ENCODE data around the gene KCNE1. TPM values are rescaled to one million over a fixed set of nuclear protein-coding genes. Genes with fewer than 3 reads are reported as not detected.

KCNE1 gene
- polyA plus RNA-seq, 2 of the 4 experiments (the other 2 are of a cell fraction) = 0.17 TPM; not detected in 1

GRCh38 chr21:34537838-34538237, 25.8 kb upstream of the KCNE1 start:
- no peak overlapping the region for H3K4me2 ChIP-seq
- no peak for TF ChIP-seq CTCF (IDR thresholded peaks at IDR 0.05)
- ATAC-seq (no peak), DNase-seq (ENCODE audit: low read depth in 1 of 2, low spot score in 1 of 2) (no peak), FAIRE-seq (no peak)
- CTCF ChIA-PET = interaction anchor here (0.6 to 1.4 kb wide), 3 partner anchors 28 to 209 kb away, joined by 3 to 4 read pairs (median 3); no protein-coding TSS in a partner anchor
- H3K27ac ChIP-seq = no peak overlapping the region
- POLR2A ChIA-PET = no interaction called here
- H3K4me3 ChIP-seq = no peak overlapping the region
- H3K9me3 ChIP-seq = no peaks in the 10 kb centered on the region
- 98% methylated on average over 3 of the region's 3 CpGs for WGBS (ENCODE audit: missing lambda C conversion rate)
- no peaks in the 10 kb centered on the region for H3K4me1 ChIP-seq

DNA sequence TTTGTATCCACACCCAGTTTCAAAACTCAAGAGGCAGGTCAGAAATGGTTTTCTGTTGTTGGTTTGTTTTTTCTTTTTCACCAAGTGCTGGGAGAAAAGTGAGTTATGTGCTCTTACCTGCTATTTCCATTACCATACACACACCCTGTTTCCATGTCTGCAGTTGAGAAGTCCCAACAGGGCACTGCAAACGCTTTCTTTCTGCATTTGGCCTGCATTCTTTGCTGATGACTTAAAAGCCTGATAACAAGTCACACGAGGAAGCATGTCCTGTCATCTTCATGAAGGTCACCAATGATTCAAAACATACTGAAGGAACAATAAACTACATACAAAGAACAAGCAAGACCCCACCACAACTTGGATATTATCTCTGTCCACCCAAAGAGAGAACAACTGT, 24.8 kb upstream of the KCNE1 start:
- Histone ChIP-seq H3K9me3 (no peaks in the 10 kb centered on the region), H3K4me3 (no peak overlapping the region), H3K27ac (no peak overlapping the region), H3K4me1 (no peaks in the 10 kb centered on the region), H3K4me2 (no peak overlapping the region)
- ChIA-PET POLR2A (no interaction called here), CTCF (interaction anchor here (1.4 kb wide), 1 partner anchor 66 kb away, joined by 3 read pairs; no protein-coding TSS in a partner anchor)
- ATAC-seq (no peak), FAIRE-seq (no peak), DNase-seq (ENCODE audit: low read depth in 1 of 2, low spot score in 1 of 2) (no peak)
- WGBS (ENCODE audit: missing lambda C conversion rate) = 19% methylated on average over 2 of the region's 2 CpGs
- no peak for TF ChIP-seq KDM5A (IDR thresholded peaks at IDR 0.05)
- TF ChIP-seq CEBPB (IDR thresholded peaks at IDR 0.05) = no peak
- TF ChIP-seq, protein P1, sequence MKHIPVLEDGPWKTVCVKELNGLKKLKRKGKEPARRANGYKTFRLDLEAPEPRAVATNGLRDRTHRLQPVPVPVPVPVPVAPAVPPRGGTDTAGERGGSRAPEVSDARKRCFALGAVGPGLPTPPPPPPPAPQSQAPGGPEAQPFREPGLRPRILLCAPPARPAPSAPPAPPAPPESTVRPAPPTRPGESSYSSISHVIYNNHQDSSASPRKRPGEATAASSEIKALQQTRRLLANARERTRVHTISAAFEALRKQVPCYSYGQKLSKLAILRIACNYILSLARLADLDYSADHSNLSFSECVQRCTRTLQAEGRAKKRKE (CRISPR knock-in tag; IDR thresholded peaks at IDR 0.05; ENCODE audit: low read depth) = no peak
- no peak for TF ChIP-seq FOSB (CRISPR knock-in tag; IDR thresholded peaks at IDR 0.05)
- no peak for TF ChIP-seq BHLHE40 (IDR thresholded peaks at IDR 0.05; ENCODE audit: low read depth, low read length)
- TF ChIP-seq ZSCAN20 (CRISPR knock-in tag; IDR thresholded peaks at IDR 0.05) = no peak
- TF ChIP-seq SMC3 (IDR thresholded peaks at IDR 0.05) = no peak
- no peak for TF ChIP-seq FOXS1 (CRISPR knock-in tag; IDR thresholded peaks at IDR 0.05)
- no peak for TF ChIP-seq CHD4 (IDR thresholded peaks at IDR 0.05; ENCODE audit: borderline replicate concordance)
- no peak for TF ChIP-seq JUN (IDR thresholded peaks at IDR 0.05)
- no peak for TF ChIP-seq POLR2AphosphoS2 (conservative IDR thresholded peaks at IDR 0.05; ENCODE audit: low read length)
- no peak for TF ChIP-seq RAD21 (conservative IDR thresholded peaks at IDR 0.05 in 1 of 2, IDR thresholded peaks at IDR 0.05 in 1 of 2)
- TF ChIP-seq ZC3H11A (IDR thresholded peaks at IDR 0.05) = no peak
- no peak for TF ChIP-seq HEYL (CRISPR knock-in tag; IDR thresholded peaks at IDR 0.05)
- TF ChIP-seq, protein P2, sequence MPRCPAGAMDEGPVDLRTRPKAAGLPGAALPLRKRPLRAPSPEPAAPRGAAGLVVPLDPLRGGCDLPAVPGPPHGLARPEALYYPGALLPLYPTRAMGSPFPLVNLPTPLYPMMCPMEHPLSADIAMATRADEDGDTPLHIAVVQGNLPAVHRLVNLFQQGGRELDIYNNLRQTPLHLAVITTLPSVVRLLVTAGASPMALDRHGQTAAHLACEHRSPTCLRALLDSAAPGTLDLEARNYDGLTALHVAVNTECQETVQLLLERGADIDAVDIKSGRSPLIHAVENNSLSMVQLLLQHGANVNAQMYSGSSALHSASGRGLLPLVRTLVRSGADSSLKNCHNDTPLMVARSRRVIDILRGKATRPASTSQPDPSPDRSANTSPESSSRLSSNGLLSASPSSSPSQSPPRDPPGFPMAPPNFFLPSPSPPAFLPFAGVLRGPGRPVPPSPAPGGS (IDR thresholded peaks at IDR 0.05) = no peak
- TF ChIP-seq EHF (CRISPR knock-in tag; IDR thresholded peaks at IDR 0.05) = no peak
- TF ChIP-seq, protein P3, sequence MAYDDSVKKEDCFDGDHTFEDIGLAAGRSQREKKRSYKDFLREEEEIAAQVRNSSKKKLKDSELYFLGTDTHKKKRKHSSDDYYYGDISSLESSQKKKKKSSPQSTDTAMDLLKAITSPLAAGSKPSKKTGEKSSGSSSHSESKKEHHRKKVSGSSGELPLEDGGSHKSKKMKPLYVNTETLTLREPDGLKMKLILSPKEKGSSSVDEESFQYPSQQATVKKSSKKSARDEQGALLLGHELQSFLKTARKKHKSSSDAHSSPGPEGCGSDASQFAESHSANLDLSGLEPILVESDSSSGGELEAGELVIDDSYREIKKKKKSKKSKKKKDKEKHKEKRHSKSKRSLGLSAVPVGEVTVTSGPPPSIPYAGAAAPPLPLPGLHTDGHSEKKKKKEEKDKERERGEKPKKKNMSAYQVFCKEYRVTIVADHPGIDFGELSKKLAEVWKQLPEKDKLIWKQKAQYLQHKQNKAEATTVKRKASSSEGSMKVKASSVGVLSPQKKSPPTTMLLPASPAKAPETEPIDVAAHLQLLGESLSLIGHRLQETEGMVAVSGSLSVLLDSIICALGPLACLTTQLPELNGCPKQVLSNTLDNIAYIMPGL (CRISPR knock-in tag; IDR thresholded peaks at IDR 0.05; ENCODE audit: borderline replicate concordance) = no peak

- H3K4me3 ChIP-seq = no peak overlapping the region
- H3K27ac ChIP-seq = no peak overlapping the region
- POLR2A ChIA-PET = no interaction called here
- 95% methylated on average over 6 of the region's 8 CpGs for WGBS (ENCODE audit: missing lambda C conversion rate)
- no peak for ATAC-seq
- CTCF ChIA-PET = interaction anchor here (1.4 kb wide), 1 partner anchor 67 kb away, joined by 3 read pairs; no protein-coding TSS in a partner anchor
- no peaks in the 10 kb centered on the region for H3K4me1 ChIP-seq
- no peak overlapping the region for H3K4me2 ChIP-seq
- no peaks in the 10 kb centered on the region for H3K9me3 ChIP-seq
- no peak for DNase-seq (ENCODE audit: low read depth in 1 of 2, low spot score in 1 of 2)
- FAIRE-seq = no peak
- TF ChIP-seq, protein P4, sequence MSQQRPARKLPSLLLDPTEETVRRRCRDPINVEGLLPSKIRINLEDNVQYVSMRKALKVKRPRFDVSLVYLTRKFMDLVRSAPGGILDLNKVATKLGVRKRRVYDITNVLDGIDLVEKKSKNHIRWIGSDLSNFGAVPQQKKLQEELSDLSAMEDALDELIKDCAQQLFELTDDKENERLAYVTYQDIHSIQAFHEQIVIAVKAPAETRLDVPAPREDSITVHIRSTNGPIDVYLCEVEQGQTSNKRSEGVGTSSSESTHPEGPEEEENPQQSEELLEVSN (IDR thresholded peaks at IDR 0.05; ENCODE audit: borderline replicate concordance, low read depth) = no peak
- TF ChIP-seq KDM1A (IDR thresholded peaks at IDR 0.05; ENCODE audit: low read depth) (no peak), FOSL2 (IDR thresholded peaks at IDR 0.05) (no peak), FOSL2 (CRISPR knock-in tag; IDR thresholded peaks at IDR 0.05) (no peak), CHD4 (IDR thresholded peaks at IDR 0.05; ENCODE audit: borderline replicate concordance) (no peak), EHMT2 (IDR thresholded peaks at IDR 0.05; ENCODE audit: low read depth) (no peak), EHF (CRISPR knock-in tag; IDR thresholded peaks at IDR 0.05) (no peak), TP53 (CRISPR knock-in tag; IDR thresholded peaks at IDR 0.05) (no peak), ELK1 (IDR thresholded peaks at IDR 0.05; ENCODE audit: low read depth, low read length) (no peak), RFX5 (IDR thresholded peaks at IDR 0.05) (no peak)
- TF ChIP-seq, protein P5, sequence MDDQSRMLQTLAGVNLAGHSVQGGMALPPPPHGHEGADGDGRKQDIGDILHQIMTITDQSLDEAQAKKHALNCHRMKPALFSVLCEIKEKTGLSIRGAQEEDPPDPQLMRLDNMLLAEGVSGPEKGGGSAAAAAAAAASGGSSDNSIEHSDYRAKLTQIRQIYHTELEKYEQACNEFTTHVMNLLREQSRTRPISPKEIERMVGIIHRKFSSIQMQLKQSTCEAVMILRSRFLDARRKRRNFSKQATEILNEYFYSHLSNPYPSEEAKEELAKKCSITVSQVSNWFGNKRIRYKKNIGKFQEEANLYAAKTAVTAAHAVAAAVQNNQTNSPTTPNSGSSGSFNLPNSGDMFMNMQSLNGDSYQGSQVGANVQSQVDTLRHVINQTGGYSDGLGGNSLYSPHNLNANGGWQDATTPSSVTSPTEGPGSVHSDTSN (IDR thresholded peaks at IDR 0.05) = no peak
Measured at GRCh38 chr21:34536311-34536710, 24.3 kb upstream of the KCNE1 start.

Data from A549 (cell line).